DOHH2 (cell line): Measurements from ENCODE around the gene PHLDB2.

ENCODE experiments used
- H3F3A ChIP-seq: fragments of 200-600 bp; sonication (generic), shearing (Covaris generic); 2 replicates; pipeline ENCODE4 v1.6.0; 2016; ENCODE audit warnings: antibody characterized with exemption, mild to moderate bottlenecking; ENCODE audit not compliant: control insufficient read depth, insufficient read depth
- H3K27ac ChIP-seq: fragments of 200-600 bp; sonication (generic); 2 replicates; pipeline ENCODE4 v1.5.1; 2014; ENCODE audit warnings: low read depth, mild to moderate bottlenecking, low read length, moderate library complexity
- H3K27me3 ChIP-seq: fragments of 200-600 bp; sonication (generic); 2 replicates; pipeline ENCODE4 v1.6.1; 2014; ENCODE audit warnings: mild to moderate bottlenecking, low read length, mixed read lengths; ENCODE audit not compliant: control insufficient read depth
- H3K36me3 ChIP-seq: fragments of 200-600 bp; sonication (generic); 2 replicates; pipeline ENCODE4 v1.6.1; 2014; ENCODE audit warnings: mild to moderate bottlenecking, low read length, moderate library complexity, mixed read lengths; ENCODE audit not compliant: control insufficient read depth
- H3K4me1 ChIP-seq: fragments of 200-600 bp; sonication (generic); 2 replicates; pipeline ENCODE4 v1.6.1; 2014; ENCODE audit warnings: mild to moderate bottlenecking, low read length, mixed read lengths; ENCODE audit not compliant: control insufficient read depth
- H3K4me2 ChIP-seq: fragments of 200-600 bp; sonication (generic); 2 replicates; pipeline ENCODE4 v1.6.0; 2014; ENCODE audit warnings: mild to moderate bottlenecking, low read length, moderate library complexity
- H3K4me3 ChIP-seq: fragments of 200-600 bp; sonication (generic); 2 replicates; pipeline ENCODE4 v1.5.1; 2014; ENCODE audit warnings: mild to moderate bottlenecking, low read length, mixed read lengths
- H3K79me2 ChIP-seq: fragments of 200-600 bp; sonication (generic); 2 replicates; pipeline ENCODE4 v1.6.1; 2014; ENCODE audit warnings: mild to moderate bottlenecking, low read length, mixed read lengths; ENCODE audit not compliant: control insufficient read depth
- H3K9me2 ChIP-seq: fragments of 200-600 bp; sonication (generic); replicated peaks from 2 replicates; pipeline ENCODE4 v1.6.1; 2014; ENCODE audit warnings: mild to moderate bottlenecking, low read length, mixed read lengths; ENCODE audit not compliant: control insufficient read depth
- H3K9me3 ChIP-seq: fragments of 200-600 bp; sonication (generic); 2 replicates; pipeline ENCODE4 v1.6.1; 2014; ENCODE audit warnings: antibody characterized with exemption, low read length, mixed read lengths; ENCODE audit not compliant: control insufficient read depth, insufficient read depth
- H4K20me1 ChIP-seq: fragments of 200-600 bp; sonication (generic); 2 replicates; pipeline ENCODE4 v1.6.0; 2014; ENCODE audit warnings: low read depth, mild to moderate bottlenecking, antibody characterized with exemption, low read length, moderate library complexity; ENCODE audit not compliant: control insufficient read depth, insufficient read depth
- EZH2phosphoT487 ChIP-seq: fragments of 200-600 bp; sonication (generic); IDR thresholded peaks from 2 replicates; pipeline ENCODE4 v1.6.1; 2017; ENCODE audit warnings: borderline replicate concordance, mild to moderate bottlenecking, antibody characterized with exemption, low read length, moderate library complexity, mixed read lengths
- TF ChIP-seq, protein P1 (sequence below): fragments of 200-600 bp; sonication (generic); IDR thresholded peaks from one replicate; pipeline ENCODE4 v1.5.1; 2014; ENCODE audit warnings: antibody characterized with exemption, mild to moderate bottlenecking, low read depth, low read length; ENCODE audit not compliant: poor library complexity, severe bottlenecking

Gene PHLDB2

DNA sequence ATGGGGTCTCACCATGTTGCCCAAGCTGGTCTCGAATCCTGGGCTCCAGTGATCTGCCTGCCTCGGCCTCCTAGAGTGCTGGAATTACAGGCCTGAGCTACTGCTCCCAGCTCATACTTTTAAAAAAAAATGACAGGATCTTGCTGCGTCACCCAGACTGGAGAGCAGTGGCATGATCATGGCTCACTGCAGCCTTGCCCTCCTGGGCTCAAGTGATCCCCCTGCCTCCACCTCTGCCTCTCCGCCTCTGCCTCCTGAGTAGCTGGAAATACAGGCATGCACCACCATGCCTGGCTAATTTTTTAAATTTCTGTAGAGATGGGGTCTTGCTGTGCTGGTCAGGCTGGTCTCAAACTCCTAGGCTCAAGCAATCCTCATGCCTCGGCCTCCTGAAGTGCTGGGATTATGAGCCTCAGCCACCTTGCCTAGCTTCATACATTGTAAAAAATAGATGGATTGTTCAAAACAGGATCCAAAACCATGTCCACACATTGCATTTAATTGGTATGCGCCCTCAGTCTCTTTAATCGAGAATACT is 8.9 kb downstream of the PHLDB2 start:
- peaks cover 13% of the 10 kb centered on the region; the same call in 1 of the 2 replicates for H3K27me3 ChIP-seq
- H3K9me2 ChIP-seq, result no peaks in the 10 kb centered on the region
- no peaks in the 10 kb centered on the region for H4K20me1 ChIP-seq
- no peaks in the 10 kb centered on the region for H3F3A ChIP-seq
- H3K27ac ChIP-seq, result no peak overlapping the region
- H3K79me2 ChIP-seq, result no peaks in the 10 kb centered on the region
- H3K4me3 ChIP-seq, result no peak overlapping the region
- no peaks in the 10 kb centered on the region for H3K4me1 ChIP-seq
- no peaks in the 10 kb centered on the region for H3K36me3 ChIP-seq
- TF ChIP-seq, protein P1, sequence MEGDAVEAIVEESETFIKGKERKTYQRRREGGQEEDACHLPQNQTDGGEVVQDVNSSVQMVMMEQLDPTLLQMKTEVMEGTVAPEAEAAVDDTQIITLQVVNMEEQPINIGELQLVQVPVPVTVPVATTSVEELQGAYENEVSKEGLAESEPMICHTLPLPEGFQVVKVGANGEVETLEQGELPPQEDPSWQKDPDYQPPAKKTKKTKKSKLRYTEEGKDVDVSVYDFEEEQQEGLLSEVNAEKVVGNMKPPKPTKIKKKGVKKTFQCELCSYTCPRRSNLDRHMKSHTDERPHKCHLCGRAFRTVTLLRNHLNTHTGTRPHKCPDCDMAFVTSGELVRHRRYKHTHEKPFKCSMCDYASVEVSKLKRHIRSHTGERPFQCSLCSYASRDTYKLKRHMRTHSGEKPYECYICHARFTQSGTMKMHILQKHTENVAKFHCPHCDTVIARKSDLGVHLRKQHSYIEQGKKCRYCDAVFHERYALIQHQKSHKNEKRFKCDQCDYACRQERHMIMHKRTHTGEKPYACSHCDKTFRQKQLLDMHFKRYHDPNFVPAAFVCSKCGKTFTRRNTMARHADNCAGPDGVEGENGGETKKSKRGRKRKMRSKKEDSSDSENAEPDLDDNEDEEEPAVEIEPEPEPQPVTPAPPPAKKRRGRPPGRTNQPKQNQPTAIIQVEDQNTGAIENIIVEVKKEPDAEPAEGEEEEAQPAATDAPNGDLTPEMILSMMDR, result no peak
- TF ChIP-seq EZH2phosphoT487, result no peak
- no peak overlapping the region for H3K4me2 ChIP-seq
- no peaks in the 10 kb centered on the region for H3K9me3 ChIP-seq

DNA sequence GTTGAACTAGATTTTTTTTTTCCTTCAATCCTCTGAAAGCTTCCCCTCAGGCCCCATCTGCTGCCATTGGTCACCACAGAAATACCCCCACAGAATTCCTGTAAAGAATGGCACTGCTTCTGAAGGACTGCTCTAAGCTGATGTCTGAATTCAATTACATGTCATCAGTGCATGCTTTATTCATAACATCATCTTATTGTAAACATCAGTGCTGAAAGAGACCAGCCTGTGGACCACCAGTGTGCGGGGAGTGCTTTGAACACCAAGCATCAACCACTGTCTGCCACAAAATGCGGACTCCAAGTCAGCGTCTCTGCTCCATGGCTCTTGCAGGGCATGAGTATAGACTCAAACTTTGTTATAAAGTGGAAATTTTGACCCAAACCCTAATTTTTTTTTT is 11.6 kb downstream of the PHLDB2 start:
- Histone ChIP-seq H4K20me1 (no peaks in the 10 kb centered on the region), H3K79me2 (no peaks in the 10 kb centered on the region), H3K9me2 (no peaks in the 10 kb centered on the region), H3K4me3 (no peak overlapping the region), H3K9me3 (no peaks in the 10 kb centered on the region), H3K4me2 (no peak overlapping the region), H3F3A (no peaks in the 10 kb centered on the region), H3K27ac (no peak overlapping the region), H3K36me3 (no peaks in the 10 kb centered on the region), H3K4me1 (no peaks in the 10 kb centered on the region), H3K27me3 (peaks cover 11% of the 10 kb centered on the region; the same call in 1 of the 2 replicates)
- no peak for TF ChIP-seq EZH2phosphoT487
- TF ChIP-seq, protein P1, result no peak

DNA sequence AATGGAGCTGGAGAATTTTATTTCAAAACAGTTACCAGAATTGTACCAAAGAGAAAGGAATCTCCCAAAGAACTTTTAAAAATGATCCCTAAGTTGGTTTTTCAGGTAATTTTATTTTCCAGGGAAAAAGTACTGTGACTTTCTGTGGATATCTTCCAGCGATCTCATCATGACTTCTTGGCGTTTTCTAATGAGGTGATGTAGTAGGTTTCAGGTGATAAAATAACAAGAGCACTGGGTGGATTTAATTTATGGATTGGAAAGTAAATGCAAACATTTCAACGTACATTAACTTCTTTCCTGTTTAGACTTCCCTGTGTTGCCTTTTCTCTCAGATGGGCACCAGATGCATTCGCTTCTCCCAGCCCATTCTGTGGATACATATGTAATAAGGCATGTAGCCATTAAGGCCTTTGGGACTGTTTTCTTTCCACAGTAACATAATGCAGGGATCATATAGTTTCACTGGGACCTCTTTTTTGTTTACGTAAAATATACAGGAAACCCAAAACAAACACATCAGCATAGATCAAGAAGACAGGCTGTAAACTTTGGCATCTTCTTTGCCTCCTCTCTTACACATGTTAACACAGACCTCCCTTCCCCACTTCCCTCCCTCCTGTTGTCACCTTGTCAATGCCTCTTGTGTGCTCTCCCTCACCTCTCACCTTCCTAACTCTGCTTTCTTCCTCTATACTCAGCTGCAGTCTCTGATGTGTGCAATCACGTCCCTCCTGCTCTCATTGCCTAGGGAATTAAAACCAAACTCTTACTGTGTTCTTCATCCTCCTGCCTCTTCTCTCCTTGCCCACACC is 13.0 kb downstream of the PHLDB2 start:
- Histone ChIP-seq H3K79me2 (no peaks in the 10 kb centered on the region), H3F3A (no peaks in the 10 kb centered on the region), H3K36me3 (no peaks in the 10 kb centered on the region), H3K4me2 (no peak overlapping the region), H3K27me3 (peaks cover 11% of the 10 kb centered on the region; the same call in 1 of the 2 replicates), H3K9me3 (no peaks in the 10 kb centered on the region), H3K4me1 (no peaks in the 10 kb centered on the region), H3K9me2 (no peaks in the 10 kb centered on the region), H3K4me3 (no peak overlapping the region), H4K20me1 (no peaks in the 10 kb centered on the region), H3K27ac (no peak overlapping the region)
- TF ChIP-seq, protein P1, result no peak
